Fibroblast of lung (primary cell): Measurements from ENCODE around the gene MBD5. TPM values are rescaled to one million over a fixed set of nuclear protein-coding genes. Genes with fewer than 3 reads are reported as not detected.

Experiments
- DNase-seq, 2 donors: peaks; one replicate each; pipeline versions ENCODE4 v3.0.0 to v3.0.0-alpha.2; 2010; ENCODE audit warnings: low read depth in 2 of 2
- H2AFZ ChIP-seq: 2 replicates; pipeline ENCODE4 v1.5.1; 2012; ENCODE audit warnings: low read length, control low read depth, inconsistent platforms
- H3K27ac ChIP-seq: 2 replicates; pipeline ENCODE4 v1.5.1; 2011; ENCODE audit warnings: low read length, control low read depth; ENCODE audit not compliant: insufficient read depth
- H3K27me3 ChIP-seq: 2 replicates; pipeline ENCODE4 v1.5.1; 2011; ENCODE audit warnings: mild to moderate bottlenecking, low read length; ENCODE audit not compliant: control insufficient read depth, insufficient read depth
- H3K36me3 ChIP-seq: 2 replicates; pipeline ENCODE4 v1.5.1; 2011; ENCODE audit warnings: low read length; ENCODE audit not compliant: control insufficient read depth, insufficient read depth
- H3K4me1 ChIP-seq: 2 replicates; pipeline ENCODE4 v1.5.1; 2011; ENCODE audit warnings: low read length; ENCODE audit not compliant: control insufficient read depth, insufficient read depth; ENCODE audit errors: extremely low read depth
- H3K4me2 ChIP-seq: 2 replicates; pipeline ENCODE4 v1.5.1; 2011; ENCODE audit warnings: low read length, control low read depth; ENCODE audit not compliant: insufficient read depth; ENCODE audit errors: extremely low read depth
- H3K4me3 ChIP-seq, 4 experiments: fragments of 200-600 bp in 1 of 4; sonication (generic) in 1 of 4; replicated peaks in 1 of 4; 2 replicates each; pipeline ENCODE4 v1.5.1; 2011 to 2016; ENCODE audit warnings: low read length in 4 of 4, low read depth in 3 of 4, mild to moderate bottlenecking in 3 of 4, control low read depth in 2 of 4, inconsistent platforms in 1 of 4, mixed read lengths in 1 of 4; ENCODE audit not compliant: insufficient read depth in 1 of 4; ENCODE audit errors: control extremely low read depth in 1 of 4
- H3K79me2 ChIP-seq: 2 replicates; pipeline ENCODE4 v1.5.1; 2012; ENCODE audit warnings: mild to moderate bottlenecking, low read length, inconsistent platforms; ENCODE audit not compliant: control insufficient read depth, insufficient read depth
- H3K9ac ChIP-seq: 2 replicates; pipeline ENCODE4 v1.5.1; 2011; ENCODE audit warnings: mild to moderate bottlenecking, low read length, control low read depth; ENCODE audit not compliant: insufficient read depth
- H3K9me3 ChIP-seq: 2 replicates; pipeline ENCODE4 v1.5.1; 2012; ENCODE audit warnings: low read depth, low read length; ENCODE audit not compliant: control insufficient read depth, insufficient read depth
- H4K20me1 ChIP-seq: 2 replicates; pipeline ENCODE4 v1.5.1; 2011; ENCODE audit warnings: low read length; ENCODE audit not compliant: control insufficient read depth, insufficient read depth; ENCODE audit errors: extremely low read depth
- EZH2 ChIP-seq: IDR thresholded peaks from 2 replicates; pipeline ENCODE4 v1.5.1; 2012; ENCODE audit warnings: low read length, control low read depth, mild to moderate bottlenecking; ENCODE audit errors: missing control alignments
- polyA plus RNA-seq, 2 donors: library from polyadenylated mRNA; depleted of rRNA in 1 of 2; stranded (reverse) in 1 of 2; unstranded in 1 of 2; fragments of >200 nt; gene quantifications; 2 replicates each; pipeline ENCODE4 v1.2.1, GENCODE V29; 2011 to 2012; ENCODE audit warnings: missing spikeins in 1 of 2
- total RNA-seq: library from RNA; depleted of rRNA; stranded (reverse); fragments of >200 nt; gene quantifications from 2 replicates; pipeline ENCODE4 v1.2.1, GENCODE V29; 2014
- TF ChIP-seq, protein P1 (sequence below), 2 donors: IDR thresholded peaks in 1 of 2; conservative IDR thresholded peaks in 1 of 2; 1 replicate in 1 of 2; 2 replicates in 1 of 2; pipeline ENCODE4 v1.5.1; 2011 to 2012; ENCODE audit warnings: low read length in 2 of 2, control low read depth in 1 of 2, inconsistent platforms in 1 of 2, low read depth in 1 of 2, mild to moderate bottlenecking in 1 of 2

MBD5 gene
- total and polyA plus RNA-seq, 2 donors (not counting 1 experiment from before 2014, with no cell fraction given) = 26.1 to 32.4 TPM

DNA sequence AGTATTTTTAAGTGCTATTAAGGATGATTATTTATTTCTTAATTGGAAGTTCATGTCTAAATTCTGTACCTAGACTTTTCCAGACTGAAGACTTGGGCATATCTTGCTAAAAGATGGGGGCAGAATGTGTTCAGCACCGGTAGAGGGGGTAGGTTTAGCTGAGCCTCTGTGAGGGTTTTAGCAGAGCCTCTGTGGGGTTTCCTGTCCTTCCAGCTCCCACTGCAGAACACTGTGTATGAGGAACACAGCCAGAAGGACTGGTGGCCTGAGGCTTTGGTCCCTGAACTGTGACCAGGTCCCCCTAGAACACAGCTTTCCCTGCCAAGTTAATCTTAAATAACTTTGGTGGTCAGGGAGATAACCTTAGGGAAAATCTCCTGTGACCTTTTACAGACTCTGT, 500.3 kb downstream of the MBD5 start:
- Histone ChIP-seq H3K79me2 (no peaks in the 10 kb centered on the region), H4K20me1 (no peaks in the 10 kb centered on the region), H2AFZ (no peak overlapping the region), H3K4me2 (no peak overlapping the region), H3K9me3 (no peaks in the 10 kb centered on the region), H3K27me3 (no peaks in the 10 kb centered on the region), H3K9ac (no peak overlapping the region), H3K27ac (no peak overlapping the region), H3K36me3 (no peaks in the 10 kb centered on the region), H3K4me3 (no peak overlapping the region), H3K4me1 (no peaks in the 10 kb centered on the region)
- DNase-seq = no peak
- TF ChIP-seq, protein P1, sequence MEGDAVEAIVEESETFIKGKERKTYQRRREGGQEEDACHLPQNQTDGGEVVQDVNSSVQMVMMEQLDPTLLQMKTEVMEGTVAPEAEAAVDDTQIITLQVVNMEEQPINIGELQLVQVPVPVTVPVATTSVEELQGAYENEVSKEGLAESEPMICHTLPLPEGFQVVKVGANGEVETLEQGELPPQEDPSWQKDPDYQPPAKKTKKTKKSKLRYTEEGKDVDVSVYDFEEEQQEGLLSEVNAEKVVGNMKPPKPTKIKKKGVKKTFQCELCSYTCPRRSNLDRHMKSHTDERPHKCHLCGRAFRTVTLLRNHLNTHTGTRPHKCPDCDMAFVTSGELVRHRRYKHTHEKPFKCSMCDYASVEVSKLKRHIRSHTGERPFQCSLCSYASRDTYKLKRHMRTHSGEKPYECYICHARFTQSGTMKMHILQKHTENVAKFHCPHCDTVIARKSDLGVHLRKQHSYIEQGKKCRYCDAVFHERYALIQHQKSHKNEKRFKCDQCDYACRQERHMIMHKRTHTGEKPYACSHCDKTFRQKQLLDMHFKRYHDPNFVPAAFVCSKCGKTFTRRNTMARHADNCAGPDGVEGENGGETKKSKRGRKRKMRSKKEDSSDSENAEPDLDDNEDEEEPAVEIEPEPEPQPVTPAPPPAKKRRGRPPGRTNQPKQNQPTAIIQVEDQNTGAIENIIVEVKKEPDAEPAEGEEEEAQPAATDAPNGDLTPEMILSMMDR (conservative IDR thresholded peaks at IDR 0.05 in 1 of 2, IDR thresholded peaks at IDR 0.05 in 1 of 2; ENCODE audit: low read depth in 1 of 2, low read length in 2 of 2) = no peak
- no peak for TF ChIP-seq EZH2

DNA sequence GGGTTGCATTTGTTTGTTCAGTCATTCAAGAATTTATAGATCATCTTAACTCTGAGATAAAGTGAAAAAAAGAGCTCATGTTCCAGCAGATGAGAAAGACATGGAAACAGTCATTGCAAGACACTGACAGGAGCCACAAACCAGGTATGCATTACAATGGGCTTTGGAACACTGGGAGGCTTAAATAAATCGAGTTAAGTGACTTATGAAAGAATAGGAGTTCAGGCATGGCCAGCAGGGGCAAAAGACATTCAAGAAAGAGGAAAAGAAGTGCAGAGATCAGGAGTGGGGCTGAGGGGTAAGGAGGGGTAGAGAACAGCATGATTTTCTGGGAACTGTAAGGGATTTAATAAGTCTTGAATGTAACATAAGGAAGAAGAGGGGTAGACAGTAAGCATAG, 502.4 kb downstream of the MBD5 start:
- no peak for TF ChIP-seq EZH2
- TF ChIP-seq, protein P1 (conservative IDR thresholded peaks at IDR 0.05 in 1 of 2, IDR thresholded peaks at IDR 0.05 in 1 of 2; ENCODE audit: low read depth in 1 of 2, low read length in 2 of 2) = no peak
- Histone ChIP-seq H3K9me3 (no peaks in the 10 kb centered on the region), H3K36me3 (no peaks in the 10 kb centered on the region), H2AFZ (no peak overlapping the region), H3K9ac (no peak overlapping the region), H3K27me3 (no peaks in the 10 kb centered on the region), H4K20me1 (no peaks in the 10 kb centered on the region), H3K4me1 (no peaks in the 10 kb centered on the region), H3K79me2 (no peaks in the 10 kb centered on the region), H3K4me2 (no peak overlapping the region), H3K4me3 (no peak overlapping the region), H3K27ac (no peak overlapping the region)
- no peak for DNase-seq

DNA sequence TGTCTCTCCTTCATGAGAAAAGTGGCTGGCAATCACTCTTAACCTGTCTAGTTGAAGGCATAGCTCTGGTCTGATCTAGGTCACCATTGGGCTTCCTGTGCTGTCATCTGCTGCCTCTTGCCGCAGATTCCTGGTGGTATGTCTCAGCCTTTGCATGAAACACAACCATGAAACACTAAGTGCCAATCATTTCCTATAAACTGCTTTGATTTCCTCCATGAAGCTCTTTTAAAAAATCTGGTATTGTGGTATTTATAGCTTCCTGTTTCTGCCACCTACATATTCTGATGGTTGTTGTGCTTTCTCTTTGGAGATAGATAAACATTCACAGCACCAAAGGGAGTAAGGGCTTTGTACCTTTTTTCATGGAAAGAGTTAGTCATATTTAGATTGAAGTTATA, 503.6 kb downstream of the MBD5 start:
- Histone ChIP-seq H3K4me1 (no peaks in the 10 kb centered on the region), H4K20me1 (no peaks in the 10 kb centered on the region), H3K9me3 (no peaks in the 10 kb centered on the region), H3K27me3 (no peaks in the 10 kb centered on the region), H2AFZ (no peak overlapping the region), H3K27ac (no peak overlapping the region), H3K36me3 (no peaks in the 10 kb centered on the region), H3K4me3 (no peak overlapping the region), H3K4me2 (no peak overlapping the region), H3K79me2 (no peaks in the 10 kb centered on the region), H3K9ac (no peak overlapping the region)
- no peak for DNase-seq
- no peak for TF ChIP-seq EZH2
- TF ChIP-seq, protein P1 (conservative IDR thresholded peaks at IDR 0.05 in 1 of 2, IDR thresholded peaks at IDR 0.05 in 1 of 2; ENCODE audit: low read depth in 1 of 2, low read length in 2 of 2) = no peak
